CD4-positive, alpha-beta T cell treated with Interleukin-17A for 1 hour (primary cell): Measurements from ENCODE around the gene NEBL.

ENCODE experiments used
- DNase-seq: peaks from one replicate; pipeline ENCODE4 v3.0.0-alpha.2; 2020

The NEBL gene

DNA sequence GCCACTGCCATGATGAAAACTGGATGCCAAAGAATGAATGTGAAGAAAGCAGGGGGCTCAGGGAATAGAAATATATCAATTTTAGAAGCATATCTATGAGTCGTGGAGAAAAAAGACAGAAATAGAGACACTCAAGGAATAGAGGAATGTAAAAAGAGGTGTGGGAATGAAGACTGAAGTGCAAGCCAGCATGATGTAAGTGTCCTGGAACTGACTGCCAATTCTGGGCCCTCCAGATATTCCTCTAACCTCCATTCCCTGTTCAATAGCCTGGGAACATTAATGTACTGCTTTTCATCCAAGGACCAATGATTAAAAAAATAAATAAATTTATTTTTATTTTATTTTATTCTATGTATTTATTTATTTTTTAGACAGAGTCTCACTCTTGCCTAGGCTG lies 40.6 kb downstream of the NEBL start:
- DNase-seq, result no peak

- no peak for DNase-seq
These were observed 41.6 kb downstream of the NEBL start for GRCh38 chr10:20855398-20856038.

- DNase-seq, result no peak
These were observed 43.8 kb downstream of the NEBL start for GRCh38 chr10:20853276-20853675.

DNA sequence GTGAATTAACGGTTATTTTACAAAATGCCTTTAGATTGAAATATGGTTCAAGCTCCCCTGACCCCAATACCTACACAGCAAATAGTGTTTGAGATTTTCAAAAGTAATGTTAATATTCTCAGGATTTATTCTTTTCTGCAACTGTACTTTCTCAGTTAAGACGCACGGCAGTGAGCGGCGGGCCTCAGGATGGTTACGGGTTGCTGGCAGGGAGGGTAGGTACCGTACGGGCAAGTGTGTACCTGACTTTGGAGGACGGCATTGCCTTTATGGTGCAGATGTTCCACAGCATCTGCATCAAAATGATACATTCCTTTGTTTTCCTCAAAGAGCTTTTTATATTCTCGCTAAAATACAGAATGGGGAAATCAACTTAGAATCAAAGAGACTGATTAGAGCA lies 44.8 kb downstream of the NEBL start:
- DNase-seq, result no peak

DNA sequence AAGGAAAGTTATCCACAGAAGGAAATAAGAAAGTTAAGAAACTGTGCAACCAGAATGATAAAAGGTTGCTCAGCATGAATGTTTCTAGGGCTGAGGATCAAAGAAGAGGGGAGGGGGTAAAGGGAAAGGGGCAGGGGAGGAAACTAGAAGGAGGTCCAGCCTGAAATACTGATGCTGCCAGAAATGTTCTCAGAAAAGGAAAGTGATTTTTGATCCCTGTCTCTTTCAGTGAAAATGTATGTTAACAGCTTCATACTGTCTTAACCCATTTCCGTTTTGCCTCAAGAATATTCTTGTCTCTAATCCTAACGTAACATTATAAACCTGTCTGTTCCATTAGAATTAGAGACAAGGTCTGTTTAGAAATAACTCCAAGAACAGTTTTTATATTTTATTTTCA lies 49.6 kb downstream of the NEBL start:
- no peak for DNase-seq

DNA sequence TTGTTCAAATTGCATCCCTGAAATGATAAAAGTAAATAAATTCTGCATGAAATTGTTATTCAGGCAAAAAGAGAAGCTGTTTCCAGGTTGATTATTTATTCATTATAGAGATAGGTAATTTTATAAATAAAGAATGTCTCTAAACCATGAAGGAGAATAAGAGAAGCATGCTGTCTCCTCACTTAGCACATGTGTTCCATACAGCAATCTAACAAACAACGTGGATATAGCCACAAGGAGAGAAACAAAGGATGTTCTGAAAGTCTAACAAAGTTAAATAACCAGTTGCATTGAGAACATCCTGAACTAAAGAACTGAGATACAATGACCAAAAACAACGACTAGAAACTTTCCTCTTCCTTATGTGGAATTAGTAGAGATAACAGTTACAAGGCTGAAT lies 50.8 kb downstream of the NEBL start:
- DNase-seq, result no peak

DNA sequence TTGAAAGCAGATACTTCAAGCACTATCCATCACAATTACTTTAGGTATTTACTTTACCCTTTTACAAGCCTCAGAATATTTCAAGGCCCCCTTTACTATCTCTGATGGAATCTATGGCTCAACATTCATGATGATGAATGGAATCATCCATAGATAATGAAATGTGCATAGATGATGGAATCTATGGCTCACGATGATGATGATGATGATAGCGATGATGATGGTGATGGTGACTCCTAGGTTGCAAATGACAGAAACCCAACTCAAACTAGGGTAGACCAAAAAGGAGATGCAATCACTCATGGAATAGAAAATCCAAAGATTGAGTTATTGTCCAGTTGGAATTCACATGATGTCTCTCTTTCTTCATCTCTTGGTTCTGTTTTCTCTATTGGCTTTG lies 55.7 kb downstream of the NEBL start:
- DNase-seq, result no peak

GRCh38 chr10:20839910-20840309 lies 57.2 kb downstream of the NEBL start:
- DNase-seq, result no peak

DNA sequence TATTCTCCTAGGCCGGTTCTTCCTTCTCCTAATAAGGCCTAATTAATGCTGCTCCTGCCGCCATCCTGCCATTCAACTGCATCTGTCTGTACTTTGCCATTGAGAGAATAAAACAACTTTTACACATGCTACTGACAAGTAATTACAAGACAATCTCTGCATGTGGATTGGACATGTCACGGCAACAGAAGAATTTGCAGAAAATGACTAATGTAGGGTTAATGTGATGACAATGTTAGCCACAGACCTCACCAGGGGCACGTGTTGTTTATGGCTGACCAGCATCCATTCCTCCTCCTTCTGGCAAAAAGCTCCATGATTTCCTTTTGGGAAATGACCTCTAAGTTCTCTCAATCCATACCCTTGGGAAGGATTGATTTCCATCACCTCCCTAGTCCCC lies 58.0 kb downstream of the NEBL start:
- DNase-seq, result no peak

GRCh38 chr10:20836401-20836800 lies 60.7 kb downstream of the NEBL start:
- no peak for DNase-seq

GRCh38 chr10:20835335-20835734 lies 61.8 kb downstream of the NEBL start:
- DNase-seq, result no peak

GRCh38 chr10:20834825-20835224 lies 62.3 kb downstream of the NEBL start:
- no peak for DNase-seq

GRCh38 chr10:20822825-20823224 lies 74.3 kb downstream of the NEBL start:
- no peak for DNase-seq

GRCh38 chr10:20817646-20818045 lies 79.5 kb downstream of the NEBL start:
- DNase-seq, result no peak

GRCh38 chr10:20817116-20817515 lies 80.0 kb downstream of the NEBL start:
- DNase-seq, result no peak

DNA sequence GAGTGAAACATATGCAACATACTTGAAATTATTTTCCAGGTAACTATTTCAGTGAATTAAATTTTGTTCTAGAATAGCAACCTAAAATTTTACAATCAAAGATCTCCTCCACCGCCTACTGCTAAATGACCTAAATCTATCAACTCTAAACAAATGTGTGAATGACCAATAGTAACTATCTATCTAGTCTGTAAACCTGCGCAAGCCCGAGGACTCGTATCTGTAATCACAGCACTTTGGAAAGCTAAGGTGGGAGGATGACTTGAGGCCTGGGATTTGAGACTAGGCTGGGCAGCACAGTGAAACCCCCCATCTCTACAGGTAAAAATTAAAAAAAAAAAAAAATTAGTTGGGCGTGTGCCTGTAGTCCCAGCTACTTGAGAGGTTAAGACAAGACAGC lies 83.0 kb downstream of the NEBL start:
- DNase-seq, result no peak

- no peak for DNase-seq
These were observed 86.0 kb downstream of the NEBL start for GRCh38 chr10:20811131-20811530.

DNA sequence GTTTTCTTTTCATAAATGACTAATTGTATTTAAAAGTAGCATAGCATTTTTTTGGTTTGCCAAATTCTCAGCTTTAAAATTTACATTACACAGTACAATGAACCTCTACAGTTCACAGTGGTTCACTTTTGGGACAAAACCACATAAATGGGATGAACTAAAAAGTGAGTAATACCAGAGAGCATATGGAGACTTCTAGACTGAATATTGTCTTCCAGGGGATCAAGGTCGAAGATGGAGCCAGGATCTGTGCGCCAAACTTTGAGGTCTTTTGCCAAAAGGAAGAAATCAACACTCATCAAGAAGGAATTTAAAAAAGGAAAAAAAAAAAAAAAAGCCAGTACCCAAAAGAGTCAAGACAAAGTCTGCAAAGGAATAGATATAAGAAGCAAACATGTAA lies 87.5 kb downstream of the NEBL start:
- DNase-seq, result no peak

DNA sequence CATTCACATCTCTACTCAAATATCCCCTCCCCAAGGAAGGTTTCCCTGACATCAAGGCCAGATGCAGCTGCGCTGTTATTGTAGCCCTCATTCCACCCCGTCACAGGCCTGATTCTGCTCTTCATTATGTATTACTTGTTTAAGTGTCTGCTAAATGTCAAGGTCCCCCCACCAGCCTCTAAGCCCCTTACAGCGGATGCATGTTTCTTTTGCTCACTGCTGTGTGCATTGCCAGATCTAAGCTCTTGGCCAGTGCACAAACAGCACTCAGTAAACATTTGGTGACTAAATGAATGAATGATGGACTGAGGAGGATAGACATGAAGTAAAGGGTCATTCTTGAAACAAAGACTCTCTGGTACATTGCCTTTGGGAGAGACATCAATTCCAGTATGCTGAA lies 90.6 kb downstream of the NEBL start:
- no peak for DNase-seq

GRCh38 chr10:20797290-20797689 lies 99.8 kb downstream of the NEBL start:
- no peak for DNase-seq

GRCh38 chr10:20795391-20795790 lies 101.7 kb downstream of the NEBL start:
- no peak for DNase-seq

DNA sequence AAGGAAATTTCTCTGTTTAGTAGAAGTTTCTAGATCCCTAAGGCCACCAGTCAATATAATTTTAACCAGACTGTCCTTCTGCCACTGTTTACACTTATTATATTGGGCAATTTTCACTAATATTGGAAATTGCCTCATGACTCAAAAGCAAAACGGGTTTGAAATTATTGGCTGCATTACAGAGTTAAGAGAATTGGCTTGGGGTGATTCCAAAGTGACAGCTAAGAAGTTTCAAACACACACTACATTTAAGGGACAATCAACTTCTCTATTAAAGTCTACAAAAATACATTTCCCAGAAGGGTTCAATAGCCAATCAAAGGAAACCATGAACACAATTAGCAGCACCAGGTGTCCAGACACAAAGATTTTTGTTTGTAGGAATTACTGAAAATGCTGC lies 111.9 kb downstream of the NEBL start:
- DNase-seq, result no peak

- no peak for DNase-seq
These were observed 118.9 kb downstream of the NEBL start for GRCh38 chr10:20778008-20778757.

GRCh38 chr10:20776384-20777118 lies 120.6 kb downstream of the NEBL start:
- DNase-seq, result no peak
